ENCODE measurements around the gene ROBO1. TPM values are rescaled to one million over a fixed set of nuclear protein-coding genes. Genes with fewer than 3 reads are reported as not detected.

ROBO1 gene
- total and polyA plus RNA-seq, 4 donors = 1.0 to 30.3 (median 3.9) TPM

GRCh38 chr3:78725703-78726246 lies 1042.0 kb downstream of the ROBO1 start:
- H3K36me3 ChIP-seq (ENCODE audit: control insufficient read depth in 4 of 4, insufficient read depth in 3 of 4, low read depth in 1 of 4, low read length in 3 of 4) = no peaks in the 10 kb centered on the region
- H3K9me3 ChIP-seq (ENCODE audit: control insufficient read depth in 4 of 4, low read length in 3 of 4) = no peaks in the 10 kb centered on the region
- no peak overlapping the region for H3K9ac ChIP-seq (ENCODE audit: low read depth in 1 of 2, low read length in 2 of 2)
- no peak overlapping the region for H3K4me3 ChIP-seq (ENCODE audit: low read depth in 1 of 3, low read length in 3 of 3)
- no peak overlapping the region for H3K27ac ChIP-seq (ENCODE audit: low read depth in 1 of 2, low read length in 2 of 2)
- DNase-seq (ENCODE audit: low spot score) = no peak
- H3K27me3 ChIP-seq (ENCODE audit: control insufficient read depth in 4 of 4, insufficient read depth in 4 of 4, low read length in 3 of 4) = no peaks in the 10 kb centered on the region
- TF ChIP-seq ATF3 (IDR thresholded peaks at IDR 0.05) (no peak), FOXA1 (IDR thresholded peaks at IDR 0.05) (no peak), GABPA (IDR thresholded peaks at IDR 0.05 in 1 of 2, conservative IDR thresholded peaks at IDR 0.05 in 1 of 2) (no peak), RXRA (IDR thresholded peaks at IDR 0.05) (no peak), RAD21 (IDR thresholded peaks at IDR 0.05) (no peak), HNF4A (conservative IDR thresholded peaks at IDR 0.05) (no peak), YY1 (IDR thresholded peaks at IDR 0.05) (no peak), HNF4G (IDR thresholded peaks at IDR 0.05) (no peak), EGR1 (IDR thresholded peaks at IDR 0.05; ENCODE audit: low read depth in 2 of 2) (no peak), ZBTB33 (IDR thresholded peaks at IDR 0.05) (no peak), CTCF (IDR thresholded peaks at IDR 0.05; ENCODE audit: low read depth, low read length, missing input control) (no peak), NR2F2 (IDR thresholded peaks at IDR 0.05) (no peak), FOXA2 (IDR thresholded peaks at IDR 0.05) (no peak), TAF1 (conservative IDR thresholded peaks at IDR 0.05) (no peak), JUND (IDR thresholded peaks at IDR 0.05) (no peak), SP1 (IDR thresholded peaks at IDR 0.05) (no peak), MAX (IDR thresholded peaks at IDR 0.05) (no peak), REST (IDR thresholded peaks at IDR 0.05) (no peak)
- H3K4me1 ChIP-seq (ENCODE audit: control insufficient read depth in 4 of 4, insufficient read depth in 4 of 4, low read length in 3 of 4) = no peaks in the 10 kb centered on the region
- WGBS = 92% methylated on average over 2 of the region's 2 CpGs
